ENCODE results near the gene FYN. TPM values are rescaled to one million over a fixed set of nuclear protein-coding genes. Genes with fewer than 3 reads are reported as not detected.

FYN gene
- total and polyA plus RNA-seq, 2 of the 4 experiments (the other 2 are of a cell fraction): 30.8 to 36.4 TPM

DNA sequence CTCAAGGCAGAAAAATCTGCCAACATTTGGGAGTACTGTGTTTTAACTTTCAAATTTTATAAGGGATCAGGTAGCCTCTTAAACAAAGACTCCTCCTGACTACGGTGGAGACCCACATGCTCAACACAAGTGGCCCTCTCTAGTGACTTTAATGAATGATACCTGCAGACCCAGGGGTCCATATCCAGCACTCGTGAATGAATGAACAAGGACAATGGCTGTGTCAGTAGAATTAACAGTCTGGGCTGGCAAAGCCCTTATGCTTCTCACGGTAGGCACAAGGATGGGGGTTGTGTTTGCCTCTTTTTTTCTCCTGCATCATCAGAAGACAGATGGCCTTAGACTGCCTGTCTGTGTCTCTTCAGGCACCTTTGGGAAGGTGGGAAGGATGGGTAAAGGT is 154.9 kb downstream of the FYN start:
- Histone ChIP-seq H3K14ac (replicated peaks; ENCODE audit: low read depth, low read length) (no peak overlapping the region), H4K5ac (ENCODE audit: low read depth, low read length) (no peak overlapping the region), H2AK9ac (replicated peaks; ENCODE audit: low read depth, low read length, poor library complexity) (no peak overlapping the region), H4K20me1 (ENCODE audit: insufficient read depth, low read length) (peaks cover 4% of the 10 kb centered on the region; the same call in 1 of the 2 replicates), H3K4me1 (ENCODE audit: control insufficient read depth, insufficient read depth, low read length) (peaks cover 9% of the 10 kb centered on the region), H3K56ac (ENCODE audit: extremely low read depth, insufficient read depth, low read length) (no peak overlapping the region), H3K9me3 (ENCODE audit: control insufficient read depth, insufficient read depth, low read length) (no peaks in the 10 kb centered on the region), H3K27me3 (ENCODE audit: control insufficient read depth, insufficient read depth, low read length) (no peaks in the 10 kb centered on the region), H4K91ac (ENCODE audit: insufficient read depth, low read depth, low read length) (no peak overlapping the region), H3K36me3 (ENCODE audit: control insufficient read depth, insufficient read depth, low read length) (peaks cover 18% of the 10 kb centered on the region), H2AK5ac (ENCODE audit: low read depth, low read length) (no peak overlapping the region), H3K79me1 (ENCODE audit: low read depth in 1 of 2, low read length in 2 of 2) (peaks cover 20 to 23% of the 10 kb centered on the region in 2 experiments; a peak in 3 of 4 replicates), H3K4me3 (ENCODE audit: insufficient read depth, low read depth, low read length) (no peak overlapping the region), H3K23ac (ENCODE audit: low read depth, low read length) (no peak overlapping the region), H3K4me2 (ENCODE audit: low read depth, low read length) (no peak overlapping the region), H2AFZ (replicated peaks; ENCODE audit: low read length, poor library complexity) (no peak overlapping the region), H3K9ac (ENCODE audit: low read depth, low read length) (no peak overlapping the region), H3K4ac (ENCODE audit: low read depth, low read length) (no peak overlapping the region), H2BK15ac (ENCODE audit: low read depth, low read length) (no peak overlapping the region), H4K8ac (ENCODE audit: low read depth in 2 of 2, low read length in 2 of 2) (no peak overlapping the region), H2BK120ac (ENCODE audit: low read depth, low read length) (no peak overlapping the region), H2BK20ac (ENCODE audit: low read depth, low read length) (no peak overlapping the region), H2BK5ac (ENCODE audit: low read depth, low read length, poor library complexity, severe bottlenecking) (no peak overlapping the region), H3K27ac (ENCODE audit: insufficient read depth, low read length) (no peak overlapping the region), H3K9me1 (ENCODE audit: insufficient read depth, low read length) (0 out of 2 replicates have a peak, but pooled peaks cover 8% of the 10 kb centered on the region), H3K18ac (ENCODE audit: low read depth, low read length) (no peak overlapping the region)
- TF ChIP-seq BHLHE40 (IDR thresholded peaks at IDR 0.05; ENCODE audit: low read depth, low read length) (no peak), CHD1 (IDR thresholded peaks at IDR 0.05; ENCODE audit: low read depth, low read length) (no peak), MXI1 (IDR thresholded peaks at IDR 0.05; ENCODE audit: borderline replicate concordance, low read depth, low read length) (no peak), FOS (IDR thresholded peaks at IDR 0.05; ENCODE audit: low read depth, low read length) (no peak), POLR2A (IDR thresholded peaks at IDR 0.05; ENCODE audit: low read depth, low read length) (no peak), RCOR1 (IDR thresholded peaks at IDR 0.05; ENCODE audit: insufficient replicate concordance, low read length) (no peak), NFE2L2 (IDR thresholded peaks at IDR 0.05; ENCODE audit: low read depth, low read length) (no peak), CEBPB (IDR thresholded peaks at IDR 0.05; ENCODE audit: low read depth, low read length) (no peak), MAZ (IDR thresholded peaks at IDR 0.05; ENCODE audit: borderline replicate concordance, low read depth, low read length) (no peak), SMC3 (IDR thresholded peaks at IDR 0.05; ENCODE audit: low read depth, low read length) (no peak), RAD21 (IDR thresholded peaks at IDR 0.05; ENCODE audit: low read length) (no peak), RFX5 (IDR thresholded peaks at IDR 0.05; ENCODE audit: low read depth, low read length) (no peak)
- TF ChIP-seq, protein P1, sequence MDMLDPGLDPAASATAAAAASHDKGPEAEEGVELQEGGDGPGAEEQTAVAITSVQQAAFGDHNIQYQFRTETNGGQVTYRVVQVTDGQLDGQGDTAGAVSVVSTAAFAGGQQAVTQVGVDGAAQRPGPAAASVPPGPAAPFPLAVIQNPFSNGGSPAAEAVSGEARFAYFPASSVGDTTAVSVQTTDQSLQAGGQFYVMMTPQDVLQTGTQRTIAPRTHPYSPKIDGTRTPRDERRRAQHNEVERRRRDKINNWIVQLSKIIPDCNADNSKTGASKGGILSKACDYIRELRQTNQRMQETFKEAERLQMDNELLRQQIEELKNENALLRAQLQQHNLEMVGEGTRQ (IDR thresholded peaks at IDR 0.05; ENCODE audit: low read depth, low read length): no peak
- TF ChIP-seq, protein P2, sequence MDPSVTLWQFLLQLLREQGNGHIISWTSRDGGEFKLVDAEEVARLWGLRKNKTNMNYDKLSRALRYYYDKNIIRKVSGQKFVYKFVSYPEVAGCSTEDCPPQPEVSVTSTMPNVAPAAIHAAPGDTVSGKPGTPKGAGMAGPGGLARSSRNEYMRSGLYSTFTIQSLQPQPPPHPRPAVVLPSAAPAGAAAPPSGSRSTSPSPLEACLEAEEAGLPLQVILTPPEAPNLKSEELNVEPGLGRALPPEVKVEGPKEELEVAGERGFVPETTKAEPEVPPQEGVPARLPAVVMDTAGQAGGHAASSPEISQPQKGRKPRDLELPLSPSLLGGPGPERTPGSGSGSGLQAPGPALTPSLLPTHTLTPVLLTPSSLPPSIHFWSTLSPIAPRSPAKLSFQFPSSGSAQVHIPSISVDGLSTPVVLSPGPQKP (IDR thresholded peaks at IDR 0.05; ENCODE audit: borderline replicate concordance, low read depth, low read length): no peak
- TF ChIP-seq, protein P3, sequence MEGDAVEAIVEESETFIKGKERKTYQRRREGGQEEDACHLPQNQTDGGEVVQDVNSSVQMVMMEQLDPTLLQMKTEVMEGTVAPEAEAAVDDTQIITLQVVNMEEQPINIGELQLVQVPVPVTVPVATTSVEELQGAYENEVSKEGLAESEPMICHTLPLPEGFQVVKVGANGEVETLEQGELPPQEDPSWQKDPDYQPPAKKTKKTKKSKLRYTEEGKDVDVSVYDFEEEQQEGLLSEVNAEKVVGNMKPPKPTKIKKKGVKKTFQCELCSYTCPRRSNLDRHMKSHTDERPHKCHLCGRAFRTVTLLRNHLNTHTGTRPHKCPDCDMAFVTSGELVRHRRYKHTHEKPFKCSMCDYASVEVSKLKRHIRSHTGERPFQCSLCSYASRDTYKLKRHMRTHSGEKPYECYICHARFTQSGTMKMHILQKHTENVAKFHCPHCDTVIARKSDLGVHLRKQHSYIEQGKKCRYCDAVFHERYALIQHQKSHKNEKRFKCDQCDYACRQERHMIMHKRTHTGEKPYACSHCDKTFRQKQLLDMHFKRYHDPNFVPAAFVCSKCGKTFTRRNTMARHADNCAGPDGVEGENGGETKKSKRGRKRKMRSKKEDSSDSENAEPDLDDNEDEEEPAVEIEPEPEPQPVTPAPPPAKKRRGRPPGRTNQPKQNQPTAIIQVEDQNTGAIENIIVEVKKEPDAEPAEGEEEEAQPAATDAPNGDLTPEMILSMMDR (conservative IDR thresholded peaks at IDR 0.05; ENCODE audit: low read depth, low read length): no peak
- ATAC-seq (ENCODE audit: low read depth) (no peak), DNase-seq (no peak)
- ChIA-PET POLR2A (ENCODE audit: unreplicated experiment) (no interaction called here), CTCF (no interaction called here)
- dilution Hi-C loops (cut with HindIII; ENCODE audit: low sequenced_read_pairs, unreplicated experiment): no loop called here
- in situ Hi-C loops (cut with MboI; ENCODE audit: low sequenced_read_pairs): no loop called here
- intact Hi-C loops (cut with micrococcal nuclease): no loop called here
- no CpG with 5 or more reads among the region's 3 CpGs for WGBS, 2 experiments (ENCODE audit: extremely low coverage in 2 of 2, insufficient read length in 1 of 2)
- BruUV-seq (replicated peaks): no TSS peak

Measured in IMR-90 (cell line).